Testis (tissue), 3 donors: ENCODE data around the gene LHX3. TPM values are rescaled to one million over a fixed set of nuclear protein-coding genes. Genes with fewer than 3 reads are reported as not detected.

Source experiments
- DNase-seq: peaks from one replicate; pipeline ENCODE4 v3.0.0-alpha.2; 2019
- H3K27ac ChIP-seq, 2 donors: fragments of 200-600 bp; sonication (generic); one replicate each; pipeline ENCODE4 v1.5.1; 2019
- H3K27me3 ChIP-seq: fragments of 200-600 bp; sonication (generic); one replicate; pipeline ENCODE4 v1.5.1; 2019
- H3K36me3 ChIP-seq: fragments of 200-600 bp; sonication (generic); one replicate; pipeline ENCODE4 v1.5.1; 2017; ENCODE audit warnings: low read depth; ENCODE audit errors: missing control alignments
- H3K4me1 ChIP-seq: fragments of 200-600 bp; sonication (generic); one replicate; pipeline ENCODE4 v1.5.1; 2019
- H3K4me3 ChIP-seq, 2 donors: fragments of 200-600 bp; sonication (generic); one replicate each; pipeline ENCODE4 v1.5.1; 2017 to 2019
- H3K9me3 ChIP-seq: fragments of 200-600 bp; sonication (generic); one replicate; pipeline ENCODE4 v1.5.1; 2017
- POLR2A ChIP-seq: fragments of 450-650 bp; IDR thresholded peaks from one replicate; pipeline ENCODE4 v1.6.1; 2017; ENCODE audit warnings: antibody characterized with exemption, mild to moderate bottlenecking, moderate library complexity
- WGBS, 2 donors: methylation state at CpG; one replicate each; pipeline ENCODE4 v1.1.5; 2018; 5-methylcytosine and 5-hydroxymethylcytosine counted together
- intact Hi-C: fragments of 100-400 bp; cut with DNase I; formaldehyde crosslinking; loops from one replicate; pipeline ENCODE4 v1.15.1; 2023; ENCODE audit warnings: low total_unique reads
- polyA plus RNA-seq: library from polyadenylated mRNA; stranded (reverse); fragments of 350-450 nt; fragmentation: Illumina TruSeq; extraction: RNeasy Lipid Tissue Mini Kit (QIAGEN cat#74804); gene quantifications from one replicate; pipeline ENCODE4 v1.2.3, GENCODE V29; 2014; ENCODE audit warnings: low read depth, low replicate concordance; ENCODE audit not compliant: insufficient read depth
- total RNA-seq, 2 donors: library from RNA; depleted of rRNA; stranded (reverse); fragments of >200 nt; gene quantifications; one replicate each; pipeline ENCODE4 v1.2.3, GENCODE V29; 2016
- TF ChIP-seq, protein P1 (sequence below), 3 experiments: fragments of 450-650 bp in 2 of 3; fragments of 200-600 bp in 1 of 3; sonication (generic) in 1 of 3; IDR thresholded peaks; one replicate each; pipeline ENCODE4 v1.5.1; 2016 to 2019; ENCODE audit warnings: antibody characterized with exemption in 3 of 3, mild to moderate bottlenecking in 2 of 3, moderate library complexity in 1 of 3

LHX3 gene
- total and polyA plus RNA-seq, 3 donors from 2014 or later = 0.55 to 0.62 TPM; not detected in 1

DNA sequence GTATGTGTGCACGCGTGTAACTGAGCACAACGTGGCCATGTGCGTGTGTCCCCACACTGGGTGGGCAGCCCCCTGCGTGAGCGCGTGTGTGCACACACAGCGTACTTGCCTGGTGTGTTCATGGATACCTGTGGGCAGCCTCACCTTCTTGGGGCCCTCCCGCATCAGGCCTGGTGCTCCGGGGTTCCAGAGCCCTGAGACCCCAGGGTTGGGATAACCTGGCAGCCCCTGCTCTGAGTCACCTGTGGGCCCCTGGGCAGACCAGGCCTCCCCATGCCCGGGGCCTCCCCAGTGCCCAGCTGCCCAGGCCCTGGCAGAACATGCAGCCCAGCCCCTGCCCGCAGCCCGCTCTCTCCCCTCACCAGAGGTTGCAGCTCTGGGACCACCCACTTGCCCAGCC is 25.2 kb downstream of the LHX3 start:
- intact Hi-C loops = no loop called here
- Histone ChIP-seq H3K36me3 (no peaks in the 10 kb centered on the region), H3K27ac (no peak overlapping the region), H3K9me3 (no peaks in the 10 kb centered on the region), H3K4me3 (no peak overlapping the region), H3K27me3 (no peaks in the 10 kb centered on the region), H3K4me1 (no peaks in the 10 kb centered on the region)
- TF ChIP-seq, protein P1, sequence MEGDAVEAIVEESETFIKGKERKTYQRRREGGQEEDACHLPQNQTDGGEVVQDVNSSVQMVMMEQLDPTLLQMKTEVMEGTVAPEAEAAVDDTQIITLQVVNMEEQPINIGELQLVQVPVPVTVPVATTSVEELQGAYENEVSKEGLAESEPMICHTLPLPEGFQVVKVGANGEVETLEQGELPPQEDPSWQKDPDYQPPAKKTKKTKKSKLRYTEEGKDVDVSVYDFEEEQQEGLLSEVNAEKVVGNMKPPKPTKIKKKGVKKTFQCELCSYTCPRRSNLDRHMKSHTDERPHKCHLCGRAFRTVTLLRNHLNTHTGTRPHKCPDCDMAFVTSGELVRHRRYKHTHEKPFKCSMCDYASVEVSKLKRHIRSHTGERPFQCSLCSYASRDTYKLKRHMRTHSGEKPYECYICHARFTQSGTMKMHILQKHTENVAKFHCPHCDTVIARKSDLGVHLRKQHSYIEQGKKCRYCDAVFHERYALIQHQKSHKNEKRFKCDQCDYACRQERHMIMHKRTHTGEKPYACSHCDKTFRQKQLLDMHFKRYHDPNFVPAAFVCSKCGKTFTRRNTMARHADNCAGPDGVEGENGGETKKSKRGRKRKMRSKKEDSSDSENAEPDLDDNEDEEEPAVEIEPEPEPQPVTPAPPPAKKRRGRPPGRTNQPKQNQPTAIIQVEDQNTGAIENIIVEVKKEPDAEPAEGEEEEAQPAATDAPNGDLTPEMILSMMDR (IDR thresholded peaks at IDR 0.05) = no peak
- no peak for TF ChIP-seq POLR2A
- 92 to 93% methylated on average over 10 to 12 of the region's 13 CpGs for WGBS, 2 donors
- no peak for DNase-seq

DNA sequence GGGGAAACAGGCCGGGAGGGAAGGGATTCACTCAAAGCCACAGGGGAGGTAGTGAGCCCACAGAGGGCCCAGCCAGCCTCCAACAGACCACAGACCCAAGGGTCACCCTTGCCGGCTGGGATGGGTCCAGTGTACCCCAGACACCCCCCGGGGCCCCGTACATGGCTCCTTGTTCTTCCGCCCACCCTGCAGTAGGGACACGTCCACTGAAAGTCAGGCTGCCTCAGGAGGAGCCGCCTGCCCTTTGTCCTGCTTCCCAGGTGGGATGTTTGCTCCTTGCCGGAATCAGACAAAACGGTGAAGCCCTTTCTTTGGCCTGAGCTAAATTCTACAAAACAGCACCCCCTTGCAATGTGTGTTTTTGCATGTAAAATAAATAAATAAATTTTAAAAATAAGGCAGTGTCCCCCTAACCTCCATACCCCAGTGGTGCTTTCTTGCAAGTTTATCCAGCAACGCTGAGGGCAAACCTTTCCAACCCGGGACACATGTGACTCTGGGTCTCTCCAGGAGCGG is 25.8 kb downstream of the LHX3 start:
- no peaks in the 10 kb centered on the region for H3K36me3 ChIP-seq
- intact Hi-C loops = no loop called here
- no peaks in the 10 kb centered on the region for H3K4me1 ChIP-seq
- 77 to 78% methylated on average over 10 to 12 of the region's 12 CpGs for whole genome bisulfite sequencing, 2 donors
- no peak overlapping the region for H3K4me3 ChIP-seq
- H3K27ac ChIP-seq = no peak overlapping the region
- DNase-seq = no peak
- no peak for TF ChIP-seq POLR2A
- TF ChIP-seq, protein P1 (IDR thresholded peaks at IDR 0.05) = no peak
- no peaks in the 10 kb centered on the region for H3K27me3 ChIP-seq
- no peaks in the 10 kb centered on the region for H3K9me3 ChIP-seq

DNA sequence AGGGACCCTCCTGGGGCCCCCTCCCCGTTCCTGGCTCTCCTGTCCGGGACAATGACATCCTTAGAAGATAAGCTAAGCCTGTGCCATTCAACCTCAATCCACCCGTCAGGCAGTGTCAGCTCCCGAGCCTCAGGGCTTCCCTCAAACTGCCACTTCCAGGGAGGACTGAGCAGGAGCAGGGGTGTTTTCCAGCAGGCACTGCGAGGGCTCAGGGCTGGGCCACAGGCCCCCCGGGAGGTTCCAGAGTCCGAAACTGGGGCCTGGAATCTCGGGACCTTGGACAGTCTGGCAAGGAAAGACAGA is 26.2 kb downstream of the LHX3 start:
- intact Hi-C loops = no loop called here
- TF ChIP-seq, protein P1 (IDR thresholded peaks at IDR 0.05) = no peak
- WGBS, 2 donors = 53 to 74% methylated on average over 5 to 8 of the region's 8 CpGs

DNA sequence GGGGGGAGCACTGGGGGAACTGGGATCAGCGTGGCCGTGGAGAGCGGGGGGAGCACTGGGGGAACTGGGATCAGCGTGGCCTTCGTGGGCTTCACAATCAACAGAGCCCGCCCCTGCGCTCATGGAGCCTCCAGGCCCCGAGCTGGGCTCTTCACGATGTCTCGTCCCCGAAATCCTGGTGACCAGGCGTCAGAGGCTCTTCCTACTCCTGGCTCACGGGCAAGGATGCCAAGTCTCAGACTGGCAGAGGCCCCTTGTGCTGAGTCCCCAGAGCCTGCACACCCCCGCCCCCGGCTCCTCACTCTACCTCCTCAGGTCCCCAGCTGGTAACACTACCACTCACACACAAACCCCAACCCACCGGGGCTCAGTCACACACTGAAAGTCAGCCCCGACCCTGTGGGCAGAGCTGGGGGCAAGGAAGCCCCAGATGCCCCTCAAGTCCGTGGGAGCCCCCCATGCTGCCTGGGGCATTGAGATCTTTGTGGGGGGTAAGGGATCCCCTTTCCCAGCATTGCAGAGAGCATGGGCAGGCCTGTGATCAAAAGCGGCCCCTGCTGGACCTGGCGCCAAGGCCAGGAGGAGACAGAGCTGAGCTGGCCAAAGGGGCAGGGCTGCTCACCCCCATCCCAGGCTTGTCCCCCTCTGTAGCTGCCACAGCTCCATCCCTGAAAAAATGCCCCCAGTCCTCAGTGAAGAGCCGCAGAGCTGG is 26.7 kb downstream of the LHX3 start:
- Histone ChIP-seq H3K4me1 (no peaks in the 10 kb centered on the region), H3K9me3 (no peaks in the 10 kb centered on the region), H3K4me3 (no peak overlapping the region), H3K27ac (no peak overlapping the region), H3K36me3 (no peaks in the 10 kb centered on the region), H3K27me3 (no peaks in the 10 kb centered on the region)
- TF ChIP-seq, protein P1 (IDR thresholded peaks at IDR 0.05) = no peak
- no peak for TF ChIP-seq POLR2A
- WGBS, 2 donors = 86 to 87% methylated on average over 14 to 18 of the region's 21 CpGs
- DNase-seq = no peak
- intact Hi-C loops = no loop called here

More for the DNA sequence above, 26.2 kb downstream of the LHX3 start:
- Histone ChIP-seq H3K27me3 (no peaks in the 10 kb centered on the region), H3K9me3 (no peaks in the 10 kb centered on the region), H3K4me1 (no peaks in the 10 kb centered on the region), H3K36me3 (no peaks in the 10 kb centered on the region), H3K27ac (no peak overlapping the region), H3K4me3 (no peak overlapping the region)
- no peak for DNase-seq

DNA sequence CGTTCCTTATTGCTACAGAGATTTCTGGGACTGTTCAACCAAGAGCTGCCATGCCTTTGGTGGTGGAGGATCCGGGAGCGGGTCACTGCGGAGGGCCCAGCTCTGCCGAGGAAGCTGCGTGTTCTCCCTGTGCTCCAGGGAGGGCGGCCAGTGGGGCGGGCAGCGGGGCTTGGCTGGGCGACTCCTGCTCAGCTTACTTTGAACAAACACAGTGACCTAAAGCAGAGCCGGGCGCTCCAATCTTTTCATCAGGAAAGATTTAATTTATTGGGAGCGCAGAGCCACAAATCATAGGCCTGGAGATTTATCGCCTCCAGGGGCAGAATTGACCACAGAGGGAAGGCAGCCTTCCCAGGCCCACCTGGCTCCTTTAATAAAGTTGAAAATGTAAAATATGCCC is 27.7 kb downstream of the LHX3 start:
- intact Hi-C loops = no loop called here
- Histone ChIP-seq H3K9me3 (no peaks in the 10 kb centered on the region), H3K27me3 (no peaks in the 10 kb centered on the region), H3K4me1 (no peaks in the 10 kb centered on the region), H3K4me3 (no peak overlapping the region), H3K27ac (no peak overlapping the region), H3K36me3 (no peaks in the 10 kb centered on the region)
- TF ChIP-seq, protein P1 (IDR thresholded peaks at IDR 0.05) = no peak
- no peak for TF ChIP-seq POLR2A
- WGBS, 2 donors = 72 to 77% methylated on average over 4 to 14 of the region's 14 CpGs
- no peak for DNase-seq
